Spleen (tissue), 11 donors: ENCODE data around the gene UGT1A9. TPM values are rescaled to one million over a fixed set of nuclear protein-coding genes. Genes with fewer than 3 reads are reported as not detected.

ENCODE experiments used
- DNase-seq: peaks from one replicate; pipeline ENCODE4 v3.0.0-alpha.2; 2020
- H3K27ac ChIP-seq, 8 donors: fragments of 200-600 bp; sonication (generic) in 7 of 8; 1 replicate in 4 of 8; 2 replicates in 4 of 8; pipeline versions ENCODE4 v1.5.0 to v1.8.0; 2016 to 2021; ENCODE audit warnings: inconsistent platforms in 4 of 8, mild to moderate bottlenecking in 4 of 8, moderate library complexity in 1 of 8
- H3K27me3 ChIP-seq, 7 donors: fragments of 200-600 bp; sonication (generic) in 6 of 7; replicated peaks in 1 of 7; 1 replicate in 4 of 7; 2 replicates in 3 of 7; pipeline versions ENCODE4 v1.5.0 to v1.8.0; 2016 to 2021; ENCODE audit warnings: inconsistent platforms in 3 of 7, mild to moderate bottlenecking in 1 of 7
- H3K36me3 ChIP-seq, 6 donors: fragments of 200-600 bp; sonication (generic) in 5 of 6; 1 replicate in 4 of 6; 2 replicates in 2 of 6; pipeline versions ENCODE4 v1.5.0 to v1.8.0; 2016 to 2021; ENCODE audit warnings: inconsistent platforms in 2 of 6
- H3K4me1 ChIP-seq, 6 donors: fragments of 200-600 bp; sonication (generic) in 5 of 6; 1 replicate in 3 of 6; 2 replicates in 3 of 6; pipeline versions ENCODE4 v1.5.0 to v1.8.0; 2016 to 2021; ENCODE audit warnings: inconsistent platforms in 3 of 6
- H3K4me3 ChIP-seq, 8 donors: fragments of 200-600 bp; sonication (generic) in 7 of 8; 1 replicate in 4 of 8; 2 replicates in 4 of 8; pipeline versions ENCODE4 v1.5.0 to v1.8.0; 2016 to 2021; ENCODE audit warnings: inconsistent platforms in 4 of 8, mild to moderate bottlenecking in 4 of 8, moderate library complexity in 2 of 8
- H3K9me3 ChIP-seq, 8 donors: fragments of 200-600 bp; sonication (generic) in 7 of 8; 1 replicate in 4 of 8; 2 replicates in 4 of 8; pipeline versions ENCODE4 v1.5.0 to v1.8.0; 2016 to 2021; ENCODE audit warnings: inconsistent platforms in 4 of 8
- CTCF ChIP-seq, 11 experiments: fragments of 200-600 bp in 7 of 11; fragments of 450-650 bp in 4 of 11; sonication (generic) in 4 of 11; IDR thresholded peaks in 8 of 11; conservative IDR thresholded peaks in 3 of 11; 1 replicate in 7 of 11; 2 replicates in 4 of 11; pipeline versions ENCODE4 v1.4.0 to v1.8.0; 2016 to 2021; ENCODE audit warnings: antibody characterized with exemption in 11 of 11, inconsistent platforms in 4 of 11, mild to moderate bottlenecking in 1 of 11
- POLR2A ChIP-seq, 3 donors: fragments of 450-650 bp; IDR thresholded peaks; one replicate each; pipeline ENCODE4 v1.5.1; 2017; ENCODE audit warnings: antibody characterized with exemption in 3 of 3, mild to moderate bottlenecking in 1 of 3
- POLR2AphosphoS5 ChIP-seq, 3 donors: sonication (generic); formaldehyde crosslinking; IDR thresholded peaks; one replicate each; pipeline ENCODE4 v1.5.1; 2017; ENCODE audit warnings: antibody characterized with exemption in 3 of 3
- WGBS, 5 donors: extraction: QIAGEN DNeasy Blood & Tissue Kit in 3 of 5; methylation state at CpG; one replicate each; pipeline versions ENCODE4 v1.1.5 to v1.1.7; 2013 to 2018; 5-methylcytosine and 5-hydroxymethylcytosine counted together
- intact Hi-C: fragments of 100-400 bp; cut with DNase I; formaldehyde crosslinking; loops from one replicate; pipeline ENCODE4 v1.15.0; 2023; ENCODE audit warnings: low total_unique reads
- polyA plus RNA-seq, 3 donors: library from polyadenylated mRNA; stranded (reverse); fragments of 200-250 nt; gene quantifications; one replicate each; pipeline ENCODE4 v1.2.1, GENCODE V29; 2013
- total RNA-seq, 7 donors: library from RNA; depleted of rRNA in 3 of 7; stranded (reverse); fragments of >200 nt in 3 of 7; fragmentation: NEBNext Ultra II Directional in 4 of 7; extraction: Animal tissue kit (Norgen Biotek cat#: 25700) in 4 of 7; gene quantifications; one replicate each; pipeline versions ENCODE4 v1.1.0 to v1.2.1, GENCODE V29; 2016 to 2021
- donor health status: healthy with polysubstance abuse.
- donor health status: DM: no; HTN: no; CAD: no; lungs with moderate emphysema.
- donor health status: DM: no; HTN: no; CAD: no.
- donor health status: Bipolar disorder and iron deficiency.
- donor health status: healthy.
- donor health status: DM: no; HTN: no; CAD: no.
- donor health status: DM: yes; HTN: yes; CAD: no.

UGT1A9 gene
- total and polyA plus RNA-seq, 10 donors = not detected

DNA sequence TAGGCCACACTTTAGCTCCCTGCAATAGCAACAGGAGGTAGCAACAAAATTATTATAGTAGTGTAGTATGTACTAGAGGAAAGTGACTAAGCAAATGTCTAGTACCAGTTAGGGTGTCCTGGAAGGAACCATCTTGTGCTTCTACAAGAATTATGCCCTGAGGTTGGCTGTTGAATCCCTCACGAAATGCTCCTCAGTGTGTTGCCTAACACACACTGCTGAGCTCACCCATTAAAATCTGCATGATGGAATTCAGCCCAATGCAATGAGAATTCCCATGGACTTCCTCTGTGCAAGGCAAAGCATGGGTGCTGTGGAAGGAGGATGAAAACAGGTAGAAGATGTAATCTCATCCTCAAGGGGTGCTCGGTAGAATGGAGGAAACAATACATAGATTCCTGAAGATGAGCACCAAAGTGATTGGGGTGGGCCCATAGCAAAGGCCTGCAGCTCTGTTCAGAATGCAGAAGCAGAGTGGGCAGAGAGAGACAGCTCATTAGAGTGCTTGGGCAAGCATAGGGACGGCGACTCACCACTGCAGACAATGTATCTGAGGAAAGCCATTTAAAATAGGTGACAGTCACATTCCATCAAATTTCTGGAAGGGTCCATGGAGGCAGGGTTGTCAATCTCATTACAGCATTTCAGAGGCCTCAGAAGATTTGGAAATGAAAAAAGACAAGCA is 8.8 kb downstream of the UGT1A9 start:
- no peaks in the 10 kb centered on the region for H3K4me1 ChIP-seq
- DNase-seq = no peak
- intact Hi-C loops = no loop called here
- H3K4me3 ChIP-seq = no peak overlapping the region
- H3K27ac ChIP-seq = no peak overlapping the region
- H3K36me3 ChIP-seq = no peaks in the 10 kb centered on the region
- H3K27me3 ChIP-seq = peaks cover 0 to 7% (median 0%) of the 10 kb centered on the region in 7 donors
- WGBS, 5 donors = 75 to 93% (median 83%) methylated on average over 4 of the region's 4 CpGs
- no peak for TF ChIP-seq CTCF (IDR thresholded peaks at IDR 0.05 in 8 of 11, conservative IDR thresholded peaks at IDR 0.05 in 3 of 11)
- no peak for TF ChIP-seq POLR2AphosphoS5 (IDR thresholded peaks at IDR 0.05)
- no peak for TF ChIP-seq POLR2A (IDR thresholded peaks at IDR 0.05)
- H3K9me3 ChIP-seq = no peaks in the 10 kb centered on the region

GRCh38 chr2:233681521-233682099 is 9.9 kb downstream of the UGT1A9 start, which contains the start of gene UGT1A7:
Gene UGT1A7, plus strand, starts transcription at chr2:233681901. Its CDS starts 37 bp downstream, at chr2:233681938.
- WGBS, 5 donors = 73 to 93% (median 78%) methylated on average over 5 of the region's 5 CpGs
- no peaks in the 10 kb centered on the region for H3K36me3 ChIP-seq
- peaks cover 0 to 6% (median 0%) of the 10 kb centered on the region in 7 donors for H3K27me3 ChIP-seq
- intact Hi-C loops = no loop called here
- no peak within 1 kb of the TSS for H3K27ac ChIP-seq
- H3K4me1 ChIP-seq = no peaks in the 10 kb centered on the region
- DNase-seq = no peak
- no peaks in the 10 kb centered on the region for H3K9me3 ChIP-seq
- TF ChIP-seq POLR2AphosphoS5 (IDR thresholded peaks at IDR 0.05) (no peak), POLR2A (IDR thresholded peaks at IDR 0.05) (no peak), CTCF (IDR thresholded peaks at IDR 0.05 in 8 of 11, conservative IDR thresholded peaks at IDR 0.05 in 3 of 11) (no peak)
- no peak within 1 kb of the TSS for H3K4me3 ChIP-seq

DNA sequence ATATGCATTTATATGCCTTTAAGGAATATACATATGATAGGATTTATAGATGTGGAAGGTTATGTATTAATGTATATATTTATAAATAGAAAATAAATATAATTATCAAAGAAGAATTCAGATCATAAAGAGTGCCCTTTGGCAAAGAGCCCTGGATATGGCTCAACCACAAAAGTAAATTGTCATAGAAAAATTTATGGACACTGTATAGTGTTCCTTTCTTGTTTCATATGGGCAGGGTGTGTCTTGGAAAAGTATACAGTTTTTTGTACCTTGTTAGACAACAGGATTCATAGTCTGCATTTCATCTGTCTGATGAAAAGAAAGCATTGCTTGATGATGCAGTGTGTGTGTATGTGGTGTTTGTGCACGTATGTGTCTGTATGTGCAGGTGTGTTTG is 12.9 kb downstream of the UGT1A9 start:
- DNase-seq = no peak
- intact Hi-C loops = no loop called here
- Histone ChIP-seq H3K36me3 (no peaks in the 10 kb centered on the region), H3K27ac (no peak overlapping the region), H3K27me3 (peaks cover 0 to under 1% (median 0%) of the 10 kb centered on the region in 7 donors), H3K4me1 (no peaks in the 10 kb centered on the region), H3K4me3 (no peak overlapping the region), H3K9me3 (no peaks in the 10 kb centered on the region)
- no peak for TF ChIP-seq CTCF (IDR thresholded peaks at IDR 0.05 in 8 of 11, conservative IDR thresholded peaks at IDR 0.05 in 3 of 11)
- no peak for TF ChIP-seq POLR2AphosphoS5 (IDR thresholded peaks at IDR 0.05)
- no peak for TF ChIP-seq POLR2A (IDR thresholded peaks at IDR 0.05)
- 66 to 96% (median 86%) methylated on average over 1 of the region's 1 CpG for WGBS, 5 donors

GRCh38 chr2:233686928-233687327 is 15.2 kb downstream of the UGT1A9 start:
- no peaks in the 10 kb centered on the region for H3K9me3 ChIP-seq
- H3K4me1 ChIP-seq = no peaks in the 10 kb centered on the region
- no peak overlapping the region for H3K27ac ChIP-seq
- no peak for TF ChIP-seq POLR2AphosphoS5 (IDR thresholded peaks at IDR 0.05)
- no peak for TF ChIP-seq CTCF (IDR thresholded peaks at IDR 0.05 in 8 of 11, conservative IDR thresholded peaks at IDR 0.05 in 3 of 11)
- TF ChIP-seq POLR2A (IDR thresholded peaks at IDR 0.05) = no peak
- H3K27me3 ChIP-seq = no peaks in the 10 kb centered on the region
- 64 to 85% (median 73%) methylated on average over 5 of the region's 5 CpGs for WGBS, 5 donors
- no peak for DNase-seq
- H3K4me3 ChIP-seq = no peak overlapping the region
- H3K36me3 ChIP-seq = no peaks in the 10 kb centered on the region
- intact Hi-C loops = no loop called here
